ENCODE results near the gene PARP2.
"Not testable (repeated sequence)": the region's sequence is repeated elsewhere in the genome, so short reads cannot be mapped to it uniquely, and the experiment has no call there.

PARP2 gene

DNA sequence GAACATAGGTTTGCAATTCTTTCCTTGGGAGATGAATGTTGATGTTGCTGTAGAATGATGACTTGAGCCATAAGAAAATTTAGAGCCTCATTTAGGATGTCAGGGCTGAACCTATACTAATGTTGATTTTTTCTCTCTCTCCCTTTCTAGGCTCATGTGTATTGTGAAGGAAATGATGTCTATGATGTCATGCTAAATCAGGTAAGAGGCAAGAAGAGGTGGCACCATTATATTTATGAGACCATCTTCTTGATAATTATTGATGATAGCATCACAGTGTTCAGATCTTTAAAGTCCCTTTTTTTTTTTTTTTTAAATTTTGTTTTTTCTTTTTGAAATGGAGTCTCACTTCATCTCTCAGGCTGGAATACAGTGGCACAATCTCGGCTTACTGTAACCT is 3.3 kb downstream of the PARP2 start:
- no peak for DNase-seq (ENCODE audit: low read depth)

DNA sequence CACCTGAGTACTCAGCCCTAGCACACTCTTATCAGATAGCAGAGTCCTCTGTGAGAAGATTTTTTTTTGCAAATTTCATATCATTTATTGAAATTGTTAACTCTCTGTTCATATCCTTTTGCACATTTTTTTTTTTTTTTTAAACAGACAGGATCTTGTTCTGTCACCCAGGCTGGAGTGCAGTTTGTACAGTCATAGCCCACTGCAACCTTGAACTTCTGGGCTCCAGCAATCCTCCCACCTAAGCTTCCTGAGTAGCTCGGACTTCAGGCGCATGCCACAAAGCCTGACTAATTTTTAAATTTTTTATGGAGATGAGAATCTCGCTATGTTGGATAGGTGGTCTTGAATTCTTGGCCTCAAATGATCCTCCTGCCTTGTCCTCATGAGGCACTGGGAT is 4.3 kb downstream of the PARP2 start:
- DNase-seq (ENCODE audit: low read depth), result no peak

DNA sequence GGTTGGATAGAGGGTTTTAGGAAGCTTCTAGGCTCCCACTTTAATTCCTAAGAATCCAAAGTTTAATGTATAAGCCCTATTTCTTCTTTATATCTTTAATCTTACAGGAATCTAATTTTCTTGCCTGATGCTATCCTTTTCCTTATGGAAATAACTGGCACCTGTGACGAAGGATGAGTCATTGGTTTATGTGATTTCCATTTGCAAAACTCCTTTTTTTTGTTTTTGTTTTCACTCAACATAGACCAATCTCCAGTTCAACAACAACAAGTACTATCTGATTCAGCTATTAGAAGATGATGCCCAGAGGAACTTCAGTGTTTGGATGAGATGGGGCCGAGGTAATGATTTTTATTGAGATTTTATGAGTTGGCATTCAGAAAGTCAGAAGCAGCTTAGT is 6.8 kb downstream of the PARP2 start:
- no peak for DNase-seq (ENCODE audit: low read depth)

DNA sequence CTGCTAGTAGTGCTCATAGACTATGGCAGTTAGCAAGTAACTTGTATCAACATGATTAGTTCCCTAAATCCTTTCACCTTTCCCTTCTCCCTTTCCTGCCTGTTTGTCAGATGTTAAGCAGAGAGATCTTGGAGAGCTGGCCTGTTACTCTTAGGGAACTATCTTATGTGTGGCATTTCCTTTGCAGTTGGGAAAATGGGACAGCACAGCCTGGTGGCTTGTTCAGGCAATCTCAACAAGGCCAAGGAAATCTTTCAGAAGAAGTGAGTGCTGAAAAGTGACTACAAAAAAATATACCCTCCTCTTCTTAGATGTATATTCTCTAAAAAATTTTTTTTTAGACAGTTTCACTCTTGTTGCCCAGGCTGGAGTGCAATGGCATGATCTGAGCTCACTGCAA is 7.4 kb downstream of the PARP2 start:
- DNase-seq (ENCODE audit: low read depth), result no peak

DNA sequence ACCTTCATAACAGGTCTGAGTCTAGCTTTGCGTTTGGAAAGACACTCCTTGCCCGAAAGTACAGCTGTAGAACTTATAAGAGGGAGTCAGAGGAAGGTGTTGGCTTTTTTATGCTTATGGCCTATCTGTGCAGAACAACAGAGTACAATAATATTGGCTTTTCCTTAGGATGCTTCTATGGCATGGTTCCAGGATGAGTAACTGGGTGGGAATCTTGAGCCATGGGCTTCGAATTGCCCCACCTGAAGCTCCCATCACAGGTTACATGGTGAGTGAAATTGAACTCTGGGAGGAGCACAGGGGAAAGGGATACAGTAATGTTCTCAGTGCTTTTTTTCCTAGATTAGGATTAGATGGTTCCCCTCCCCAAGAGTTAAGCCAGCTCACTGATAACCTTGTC is 13.0 kb downstream of the PARP2 start:
- DNase-seq (ENCODE audit: low read depth), result no peak

DNA sequence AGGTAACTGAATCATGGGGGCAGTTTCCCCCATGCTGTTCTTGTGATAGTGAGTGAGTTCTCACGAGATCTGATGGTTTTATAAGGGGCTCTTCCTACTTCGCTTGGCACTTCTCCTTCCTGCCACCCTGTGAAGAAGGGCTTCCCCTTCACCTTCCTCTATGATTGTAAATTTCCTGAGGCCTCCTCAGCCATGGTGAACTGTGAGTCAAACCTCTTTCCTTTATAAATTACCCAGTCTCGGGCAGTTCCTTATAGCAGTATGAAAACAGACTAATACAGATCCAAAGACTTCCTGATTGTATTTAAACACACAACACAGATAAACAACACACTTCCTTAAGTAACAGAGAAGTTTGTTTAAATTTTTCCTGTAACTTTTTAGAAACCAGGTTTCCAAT is 15.0 kb downstream of the PARP2 start:
- DNase-seq (ENCODE audit: low read depth), result not testable (repeated sequence)

DNA sequence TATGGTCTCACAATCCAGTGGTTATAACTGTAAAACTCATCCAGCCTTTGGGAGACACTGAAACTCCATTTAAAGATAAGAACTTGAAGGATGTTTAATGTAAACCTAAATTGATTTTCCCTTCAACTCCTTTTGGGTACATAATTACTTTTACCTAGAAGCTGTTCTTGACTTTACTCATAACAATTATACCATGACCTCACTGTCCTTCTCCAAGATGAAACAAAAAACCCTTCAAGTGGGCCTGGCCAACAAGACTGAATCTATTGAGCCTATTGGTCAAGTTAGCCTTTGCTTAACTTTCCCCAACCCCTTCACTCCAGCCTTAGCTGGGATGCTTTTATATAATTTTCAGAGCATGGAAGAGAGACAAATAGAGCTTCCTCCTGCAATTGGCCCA is 22.5 kb downstream of the PARP2 start:
- DNase-seq (ENCODE audit: low read depth), result no peak

DNA sequence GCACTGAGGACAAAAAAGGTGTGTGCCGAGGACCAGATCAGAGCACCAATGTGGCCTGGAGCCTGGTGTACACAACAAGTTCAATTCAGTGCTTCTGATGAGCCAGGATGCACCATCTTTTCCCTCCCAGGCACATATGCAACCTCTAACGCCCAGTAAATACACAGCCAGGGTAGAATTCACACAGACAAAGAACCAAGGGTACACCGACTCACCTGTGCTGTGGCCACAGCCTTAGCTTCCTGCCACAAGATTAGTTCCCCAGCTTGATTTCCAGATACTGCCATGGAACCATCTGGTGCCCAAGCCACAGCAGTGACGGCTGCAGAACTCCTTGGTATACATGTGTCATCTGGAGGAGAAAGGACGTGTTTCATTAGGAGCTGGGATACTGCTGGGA is 29.4 kb downstream of the PARP2 start:
- DNase-seq (ENCODE audit: low read depth), result no peak

DNA sequence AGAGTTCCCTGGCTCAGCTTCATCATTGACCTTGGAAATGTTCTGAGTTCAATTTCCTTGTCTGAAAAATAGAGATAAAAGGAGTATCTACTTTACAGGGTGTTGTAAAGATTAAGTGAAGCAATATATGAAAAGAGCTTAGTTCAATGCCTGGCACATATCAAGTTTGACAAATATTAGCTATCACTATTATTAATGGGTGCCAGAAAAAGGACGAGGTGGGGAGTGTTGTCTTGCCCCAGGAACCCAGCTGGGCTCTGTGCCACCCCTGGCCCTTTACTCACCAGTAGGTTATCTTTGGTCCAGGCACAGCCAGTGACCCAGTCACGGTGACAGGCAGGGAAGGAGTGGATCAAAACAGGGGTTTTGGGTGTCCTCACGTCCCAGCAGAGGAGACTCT is 32.0 kb downstream of the PARP2 start:
- no peak for DNase-seq (ENCODE audit: low read depth)

DNA sequence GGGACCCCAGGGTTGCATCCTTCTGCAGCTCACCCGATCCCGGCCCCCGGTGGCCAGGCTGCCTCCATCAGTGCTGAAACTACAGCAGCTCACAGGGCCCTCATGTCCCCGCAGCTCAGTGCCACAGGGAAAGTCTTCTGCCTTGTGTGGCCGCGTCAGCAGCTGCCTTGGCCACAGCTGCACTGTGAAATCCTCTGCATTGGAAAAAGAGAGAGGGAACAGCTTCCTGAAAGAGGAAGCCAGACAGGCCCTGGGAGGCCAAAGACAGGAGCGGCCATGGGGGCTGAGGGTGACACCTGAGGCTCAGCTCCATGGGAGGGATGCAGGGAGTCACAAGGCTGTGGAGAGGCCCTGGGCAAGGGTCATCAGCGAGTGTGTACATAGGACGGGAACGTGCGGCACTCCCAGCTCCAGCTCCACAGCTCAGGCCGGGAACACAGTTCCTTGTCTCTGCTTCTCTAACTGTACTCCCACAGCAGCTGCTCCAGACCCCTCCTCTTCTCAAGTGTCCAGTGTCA is 32.7 kb downstream of the PARP2 start:
- no peak for DNase-seq (ENCODE audit: low read depth)

DNA sequence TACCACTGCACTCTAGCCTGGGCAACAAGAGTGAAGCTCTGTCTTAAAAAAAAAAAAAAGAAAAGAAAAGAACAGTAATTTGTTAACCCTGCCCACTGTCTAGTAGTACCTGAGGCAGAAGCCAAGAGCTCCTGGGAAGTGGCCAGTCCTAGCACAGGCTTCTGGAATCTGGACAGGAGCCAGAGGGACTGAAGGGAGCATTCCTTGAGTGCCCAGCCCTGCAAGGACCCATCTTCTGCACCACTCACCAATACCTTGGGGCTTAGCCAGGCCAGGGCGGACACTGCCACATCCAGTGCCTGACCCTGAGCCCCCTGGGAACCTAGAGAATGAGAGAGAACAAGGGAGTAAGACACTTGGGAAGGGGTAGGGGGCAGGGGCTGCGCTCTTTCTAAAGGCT is 33.7 kb downstream of the PARP2 start:
- no peak for DNase-seq (ENCODE audit: low read depth)

DNA sequence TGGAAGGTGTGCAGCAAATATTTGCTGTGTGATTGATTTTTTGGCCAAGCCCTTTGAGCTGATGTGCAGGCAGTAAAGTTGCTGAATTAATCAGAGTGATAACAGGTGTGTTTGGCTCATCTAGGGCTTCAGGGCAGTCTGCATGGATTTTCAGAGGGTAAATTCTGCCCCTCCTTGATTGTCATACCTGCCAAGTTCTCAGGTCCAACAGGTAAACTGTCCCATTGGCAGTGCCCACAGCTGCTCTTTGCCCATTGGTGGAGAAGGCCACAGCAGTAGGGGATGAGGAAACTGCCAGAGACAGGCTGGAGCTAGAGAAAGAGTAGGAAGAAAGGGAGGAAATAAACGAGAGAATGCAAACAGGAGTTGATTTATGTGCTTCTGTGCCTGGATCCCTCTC is 36.3 kb downstream of the PARP2 start:
- DNase-seq (ENCODE audit: low read depth), result no peak

DNA sequence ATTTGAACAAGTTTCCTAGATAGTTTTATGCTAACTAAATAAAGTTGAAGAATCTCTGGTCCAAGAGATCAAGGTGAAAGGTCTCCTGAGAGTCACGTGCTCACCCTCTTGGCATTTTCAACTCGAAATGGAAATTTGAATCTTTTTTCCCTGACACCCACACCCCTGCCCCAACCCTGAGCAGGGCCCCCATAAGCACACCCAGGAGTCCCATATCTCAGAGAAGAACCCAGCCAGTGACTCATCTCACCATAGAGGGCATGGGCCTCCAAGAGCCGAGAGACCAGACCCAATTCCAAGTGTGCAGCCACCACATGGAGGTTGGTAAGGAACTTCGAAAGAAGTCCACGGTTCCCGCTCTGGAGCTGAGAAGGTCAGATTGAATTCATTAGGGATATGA is 37.2 kb downstream of the PARP2 start:
- no peak for DNase-seq (ENCODE audit: low read depth)

DNA sequence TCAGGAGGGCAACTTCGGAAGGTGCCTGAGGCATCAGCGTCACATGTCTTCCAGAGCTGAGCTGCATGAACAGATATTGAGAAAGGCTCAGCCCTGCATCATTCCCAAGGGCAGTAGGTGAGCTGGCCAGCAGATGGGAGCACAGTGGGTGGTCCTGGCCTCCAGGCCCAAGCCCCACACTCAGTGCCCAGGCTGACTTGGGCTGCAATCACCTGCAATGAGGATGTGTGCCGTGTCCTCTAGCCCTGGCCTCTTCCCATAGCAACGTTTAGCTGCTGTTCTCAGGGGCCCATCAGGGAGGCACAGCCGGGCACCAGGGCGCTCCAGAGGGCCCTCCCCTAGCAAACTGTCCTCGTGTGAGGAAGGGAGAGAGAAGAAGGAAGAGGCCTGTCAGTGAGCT is 37.9 kb downstream of the PARP2 start:
- DNase-seq (ENCODE audit: low read depth), result no peak

DNA sequence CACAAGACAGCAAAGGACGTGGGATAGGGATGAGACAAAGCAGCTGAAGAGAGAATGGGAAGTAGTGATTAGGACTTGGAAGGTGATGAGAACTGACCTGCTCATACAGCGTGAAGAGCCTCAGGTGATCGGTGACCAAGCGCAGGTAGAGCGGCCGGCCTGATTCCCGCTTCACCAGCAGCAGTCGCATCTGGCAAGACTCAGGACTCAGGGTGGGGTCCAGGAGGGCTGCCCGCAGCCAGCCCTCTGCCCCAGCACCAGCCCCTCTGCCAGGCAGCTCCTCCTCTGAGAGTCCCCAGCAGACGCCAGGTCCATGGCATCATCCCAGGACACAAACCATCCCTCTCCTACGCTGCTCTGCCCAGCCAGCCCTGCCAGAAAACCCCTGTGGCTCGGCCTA is 39.1 kb downstream of the PARP2 start:
- no peak for DNase-seq (ENCODE audit: low read depth)

DNA sequence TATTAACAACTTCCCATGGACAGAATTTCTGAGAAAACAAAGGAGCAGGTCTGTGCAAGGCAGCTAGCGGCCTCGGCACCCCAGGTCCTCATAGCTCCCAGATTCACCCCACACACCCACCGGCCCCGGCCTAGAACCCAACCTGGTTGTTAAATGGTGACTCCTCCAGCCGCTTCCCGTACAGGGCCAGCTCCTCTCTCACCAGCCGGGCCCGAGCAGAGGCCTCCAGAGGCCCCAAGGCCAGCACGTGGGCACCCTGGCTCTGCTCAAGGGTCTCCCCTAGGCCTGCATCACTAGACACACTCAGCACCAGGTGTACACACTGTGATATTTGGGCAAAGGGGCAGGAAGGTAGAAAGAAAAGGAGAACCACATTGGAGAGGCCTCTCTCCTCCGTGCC is 39.6 kb downstream of the PARP2 start:
- DNase-seq (ENCODE audit: low read depth), result no peak

DNA sequence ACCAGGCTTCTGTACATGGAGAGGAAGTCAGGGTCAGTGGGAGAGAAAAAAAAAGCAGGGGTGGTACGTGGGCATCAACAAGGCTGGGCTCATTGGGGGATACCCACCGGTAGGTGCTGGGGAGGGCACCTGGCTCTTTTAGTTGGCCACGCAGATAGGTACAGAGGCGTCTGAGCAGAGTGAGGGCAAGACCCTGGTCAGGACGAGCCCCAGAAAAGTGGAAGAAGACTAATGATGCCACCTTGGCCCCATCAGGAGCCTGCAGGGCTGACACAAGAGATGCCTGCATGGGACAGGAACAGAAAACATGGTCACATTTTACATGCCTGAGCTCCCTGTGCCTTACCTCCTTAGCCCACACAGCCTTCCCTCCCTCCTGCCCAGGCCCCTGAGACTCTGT is 40.2 kb downstream of the PARP2 start:
- no peak for DNase-seq (ENCODE audit: low read depth)

DNA sequence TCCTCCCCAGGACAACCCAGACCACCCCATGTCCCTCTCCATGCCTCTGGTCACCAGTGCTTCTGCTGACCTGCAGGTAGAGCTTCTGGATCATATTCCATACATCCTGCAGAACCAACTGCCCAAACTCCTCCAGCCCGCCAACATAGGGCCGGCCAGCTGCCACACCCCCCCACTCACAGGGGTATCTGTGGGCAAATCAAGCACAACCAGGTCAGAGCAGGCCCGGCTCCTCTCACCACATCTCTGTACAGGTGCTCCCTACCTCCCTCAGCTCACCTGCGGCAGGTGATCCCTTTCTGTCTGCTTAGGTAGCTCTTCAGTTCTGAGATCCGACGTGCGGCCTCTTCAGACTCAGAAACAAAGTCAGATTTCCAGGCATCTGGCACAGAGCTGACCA is 40.9 kb downstream of the PARP2 start:
- DNase-seq (ENCODE audit: low read depth), result no peak

DNA sequence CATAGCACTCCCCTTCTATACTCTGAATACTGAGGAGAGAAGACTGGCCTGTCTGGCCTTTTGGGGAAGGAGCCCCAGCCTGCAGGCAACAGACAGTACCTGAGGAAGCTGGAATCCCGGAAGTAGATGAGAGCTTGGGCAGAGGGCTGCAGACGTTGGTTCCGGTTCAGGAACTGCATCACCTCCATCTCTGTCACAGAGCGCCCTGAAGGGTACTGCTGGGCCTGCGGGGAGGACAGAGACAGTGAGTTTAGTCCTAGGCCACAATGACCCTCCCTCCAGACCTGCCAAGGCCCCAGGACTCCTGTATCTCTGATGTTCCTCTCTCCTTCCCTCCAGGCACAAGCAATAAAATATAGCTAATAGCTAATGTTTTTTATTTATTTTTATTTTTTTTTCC is 41.5 kb downstream of the PARP2 start:
- no peak for DNase-seq (ENCODE audit: low read depth)

DNA sequence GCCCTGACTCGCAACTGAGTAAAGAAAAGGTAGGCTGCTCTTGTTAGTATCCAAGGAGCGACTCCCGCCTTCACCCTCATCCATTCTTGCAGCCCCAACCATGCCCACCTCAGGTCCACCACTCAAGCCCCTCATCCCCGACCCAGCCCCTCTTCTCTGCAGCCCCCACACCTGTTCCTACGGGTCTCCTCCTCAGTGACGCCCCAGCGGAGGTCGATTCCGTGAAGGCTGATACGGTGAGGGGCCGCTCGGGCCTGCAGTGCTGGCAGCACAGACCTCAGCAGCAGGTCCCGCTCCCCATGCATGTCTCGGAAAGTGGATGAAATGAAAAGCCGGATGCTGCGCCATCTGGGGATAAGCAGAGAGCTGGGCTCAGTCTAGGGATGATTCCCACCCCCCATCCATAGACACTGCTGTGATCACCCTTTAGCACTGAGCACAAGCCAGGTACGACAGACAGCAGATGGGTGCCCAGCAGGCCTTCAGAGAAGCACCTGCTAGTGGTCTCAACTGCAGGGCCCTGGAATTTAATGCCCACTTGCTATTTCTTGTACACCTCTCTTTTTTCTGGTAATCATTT is 42.9 kb downstream of the PARP2 start:
- no peak for DNase-seq (ENCODE audit: low read depth)

DNA sequence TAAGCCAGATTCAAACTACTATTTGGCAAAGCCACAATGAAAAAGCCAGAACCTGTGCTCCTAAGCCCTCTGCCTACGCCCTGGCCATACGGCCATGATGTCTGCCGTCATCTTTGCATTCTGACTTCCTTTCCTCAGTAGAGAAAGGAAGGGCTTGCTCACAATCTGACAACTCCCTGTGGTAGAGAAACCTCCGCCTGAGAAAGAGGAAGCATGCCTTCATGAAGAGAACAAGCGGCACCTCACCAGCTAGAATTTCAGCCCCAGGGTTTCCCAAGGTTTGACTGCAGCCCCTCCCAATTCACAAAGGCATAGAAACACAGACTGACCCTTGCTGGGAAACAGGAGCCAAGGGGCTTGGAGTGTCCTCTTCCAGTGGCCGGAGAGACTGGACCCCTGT is 44.1 kb downstream of the PARP2 start:
- no peak for DNase-seq (ENCODE audit: low read depth)

DNA sequence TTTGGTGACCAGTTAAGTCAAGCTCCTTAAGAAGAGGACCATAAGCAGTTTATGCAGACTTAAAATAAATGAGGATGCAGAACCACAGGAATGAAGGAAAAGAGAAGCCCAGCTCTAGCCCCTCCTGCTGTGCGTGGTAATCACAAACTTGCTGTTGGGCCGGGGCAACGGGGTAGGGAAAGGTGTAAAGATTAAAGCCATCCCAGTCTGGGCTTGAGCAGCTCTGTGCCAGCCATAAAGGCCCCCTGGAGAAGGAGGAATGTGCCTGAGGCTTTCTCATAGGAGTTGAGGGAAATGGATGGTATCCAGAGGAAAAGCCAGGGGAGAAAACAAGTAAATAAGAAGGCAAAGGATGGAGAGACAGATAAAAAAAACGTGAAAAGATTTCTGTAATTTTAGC is 44.7 kb downstream of the PARP2 start:
- no peak for DNase-seq (ENCODE audit: low read depth)

DNA sequence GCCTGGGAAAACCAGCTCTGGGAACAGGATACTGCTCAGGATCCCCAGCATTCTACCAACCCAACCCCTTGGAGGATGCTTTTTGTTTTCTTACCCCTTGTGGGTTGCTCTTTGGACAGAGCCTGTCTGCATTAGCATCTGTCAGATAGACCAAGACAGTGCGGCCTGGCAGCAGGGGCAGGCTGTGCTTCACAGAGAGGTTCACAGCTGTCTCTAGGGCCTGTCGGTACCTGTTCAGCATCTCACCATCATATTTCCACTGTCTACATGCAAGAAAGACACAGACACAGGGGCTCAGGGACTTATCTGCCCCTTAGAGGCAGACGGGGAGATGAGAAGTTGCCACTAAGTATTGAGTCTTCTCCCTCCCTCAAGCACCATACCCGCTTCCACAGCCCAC is 48.1 kb downstream of the PARP2 start:
- DNase-seq (ENCODE audit: low read depth), result no peak

DNA sequence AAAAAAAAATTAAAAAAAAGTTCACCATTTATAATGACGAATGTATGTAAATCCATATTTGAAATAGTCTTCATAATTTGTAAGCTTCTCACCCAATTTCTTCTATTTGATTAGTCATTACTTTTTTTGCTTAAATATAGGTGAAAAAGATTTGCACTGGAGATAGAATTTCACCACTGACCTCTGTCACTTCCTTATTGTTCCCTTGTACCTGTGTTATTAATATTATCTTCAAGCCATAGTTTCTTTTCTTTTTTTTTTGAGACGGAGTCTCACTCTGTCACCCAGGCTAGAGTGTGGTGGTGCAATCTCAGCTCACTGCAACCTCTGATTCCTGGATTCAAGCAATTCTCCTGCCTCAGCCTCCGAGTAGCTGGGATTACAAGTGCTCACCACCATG is 54.1 kb downstream of the PARP2 start:
- DNase-seq (ENCODE audit: low read depth), result no peak

DNA sequence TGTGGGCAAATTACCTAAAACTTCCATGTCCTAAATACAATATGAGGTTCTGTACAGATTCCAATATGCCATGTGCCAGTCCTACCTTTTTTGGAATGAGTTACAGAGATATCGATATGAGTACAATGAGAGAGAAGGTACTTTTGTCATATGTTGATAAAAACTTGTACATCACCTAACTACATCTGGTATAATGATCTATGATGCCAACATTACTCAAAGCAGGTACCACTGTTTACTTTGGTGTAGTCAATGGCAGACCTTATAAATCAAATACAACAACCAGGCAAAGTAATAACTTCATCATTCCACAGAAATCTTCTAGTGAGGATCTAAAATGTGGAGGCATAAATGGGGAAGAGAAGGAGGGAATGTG is 57.1 kb downstream of the PARP2 start:
- no peak for DNase-seq (ENCODE audit: low read depth)

Measured in stimulated activated CD8-positive, alpha-beta memory T cell treated with anti-CD3 and anti-CD28 coated beads, Interleukin-15, amount 100 ng/mL, for 1 hour (primary cell).